Cortex of kidney (tissue), 1 donor: ENCODE measurements around the gene MCTP2.

Source experiments
- DNase-seq: peaks from one replicate; lab custom pipeline; 2025; lab: John Stamatoyannopoulos, UW

The MCTP2 gene

DNA sequence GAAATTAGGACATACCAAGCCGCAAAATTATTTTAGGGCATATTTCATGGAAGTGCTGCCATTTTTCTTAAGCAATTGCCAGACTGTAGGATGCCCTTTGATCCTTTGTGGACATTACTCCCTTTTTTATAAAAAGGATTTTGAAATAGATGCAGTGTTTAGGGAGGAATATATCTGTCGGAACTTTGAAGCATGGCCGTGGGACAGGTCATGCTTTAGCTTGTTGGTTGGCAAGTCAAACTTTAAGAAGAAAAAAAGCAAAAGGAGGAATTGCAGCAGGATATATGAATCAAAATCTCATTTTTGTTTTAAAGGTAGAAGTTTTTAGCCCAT lies 122.1 kb downstream of the MCTP2 start:
- DNase-seq, result no peak

DNA sequence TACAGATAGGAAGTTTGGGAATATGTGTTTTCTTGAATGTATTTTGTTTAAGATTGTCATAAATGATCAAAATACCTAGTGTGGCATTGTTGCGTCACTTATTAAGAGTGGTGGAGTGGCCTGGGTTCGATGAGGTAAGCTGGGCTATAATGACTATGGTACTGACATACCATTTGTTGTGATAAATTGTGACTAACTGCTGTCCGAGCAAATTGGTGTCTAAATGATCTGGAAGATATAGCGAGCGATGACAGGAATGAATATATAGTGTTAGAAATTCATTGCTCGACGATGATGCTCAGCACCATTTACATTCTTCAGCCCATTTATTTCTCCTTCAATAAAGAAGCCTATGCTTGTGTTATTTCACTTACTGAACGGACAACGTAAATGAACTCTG lies 123.3 kb downstream of the MCTP2 start:
- no peak for DNase-seq

DNA sequence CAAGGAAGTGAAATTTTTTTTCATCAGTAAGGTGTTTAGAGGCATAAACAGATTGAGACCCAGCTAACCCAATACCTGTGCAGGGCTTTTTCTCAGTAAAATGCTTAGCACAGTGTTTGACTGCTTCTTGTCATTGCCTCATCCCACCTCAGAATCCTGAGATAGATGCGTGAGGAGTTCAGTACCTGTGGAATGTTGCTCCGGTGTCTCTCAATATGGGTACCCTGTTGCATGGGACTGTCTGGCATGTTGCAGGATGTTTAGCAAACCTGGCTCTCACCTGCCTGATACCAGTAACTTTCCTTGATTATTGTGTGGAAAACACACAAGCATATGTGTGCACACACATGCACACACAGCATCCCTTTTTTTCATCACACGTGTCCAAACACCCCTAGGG lies 128.4 kb downstream of the MCTP2 start:
- no peak for DNase-seq

- DNase-seq, result no peak
Measured at GRCh38 chr15:94360251-94360685, 128.9 kb downstream of the MCTP2 start.

DNA sequence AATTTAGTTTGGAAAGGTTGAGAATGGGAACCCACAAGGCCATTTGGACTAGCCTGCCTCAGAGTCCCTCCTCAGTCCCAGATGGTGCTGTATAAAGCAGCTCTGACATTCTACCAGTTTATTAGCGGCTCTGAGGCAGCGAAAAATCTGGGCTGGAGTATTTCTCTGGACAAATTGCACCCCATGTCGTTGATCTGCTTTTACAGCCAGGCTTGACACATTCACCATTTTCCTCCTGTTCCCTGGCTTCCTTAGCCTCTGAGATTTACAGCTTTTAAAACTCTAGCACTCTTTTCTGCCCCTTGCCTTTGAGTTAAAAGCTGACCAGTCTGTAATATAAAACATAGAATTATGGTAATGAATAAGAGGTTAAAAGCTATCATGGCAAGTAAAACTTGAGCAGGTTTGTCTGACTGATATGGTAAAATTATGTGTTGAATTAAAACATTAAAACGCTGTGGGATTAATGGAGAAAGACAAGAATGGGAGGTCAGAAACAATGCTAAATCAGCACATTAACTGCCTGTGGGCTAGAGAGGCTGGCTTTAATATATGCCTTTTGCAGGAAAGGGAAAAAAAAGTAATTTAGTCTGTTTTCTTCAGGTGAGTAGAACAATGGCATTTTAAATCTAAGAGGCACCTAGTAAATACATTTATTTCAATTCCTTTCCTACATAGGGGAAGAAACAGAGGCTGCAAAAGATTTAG lies 131.2 kb downstream of the MCTP2 start:
- no peak for DNase-seq

DNA sequence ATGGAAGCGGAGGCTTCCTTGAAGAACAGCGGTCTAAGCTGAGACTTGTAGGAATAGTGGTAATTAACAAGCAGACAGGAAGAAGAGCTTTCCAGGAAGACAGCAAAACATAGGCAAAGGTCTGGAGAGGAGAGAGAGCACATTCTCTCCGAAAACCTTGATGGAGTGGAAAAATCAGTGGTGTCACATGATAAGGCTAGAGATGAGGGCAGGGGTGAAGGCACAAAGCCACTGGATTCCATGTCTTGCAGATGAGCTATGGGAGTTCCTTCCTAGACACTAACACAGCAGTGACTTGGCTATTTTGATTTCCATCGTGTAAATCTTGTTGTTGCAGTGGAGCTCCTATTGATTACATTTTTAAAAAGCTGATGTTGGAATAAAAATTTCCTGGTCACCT lies 132.0 kb downstream of the MCTP2 start:
- DNase-seq, result no peak

GRCh38 chr15:94366781-94367180 lies 135.4 kb downstream of the MCTP2 start:
- no peak for DNase-seq

- DNase-seq, result no peak
Measured at GRCh38 chr15:94367726-94368535, 136.6 kb downstream of the MCTP2 start.

DNA sequence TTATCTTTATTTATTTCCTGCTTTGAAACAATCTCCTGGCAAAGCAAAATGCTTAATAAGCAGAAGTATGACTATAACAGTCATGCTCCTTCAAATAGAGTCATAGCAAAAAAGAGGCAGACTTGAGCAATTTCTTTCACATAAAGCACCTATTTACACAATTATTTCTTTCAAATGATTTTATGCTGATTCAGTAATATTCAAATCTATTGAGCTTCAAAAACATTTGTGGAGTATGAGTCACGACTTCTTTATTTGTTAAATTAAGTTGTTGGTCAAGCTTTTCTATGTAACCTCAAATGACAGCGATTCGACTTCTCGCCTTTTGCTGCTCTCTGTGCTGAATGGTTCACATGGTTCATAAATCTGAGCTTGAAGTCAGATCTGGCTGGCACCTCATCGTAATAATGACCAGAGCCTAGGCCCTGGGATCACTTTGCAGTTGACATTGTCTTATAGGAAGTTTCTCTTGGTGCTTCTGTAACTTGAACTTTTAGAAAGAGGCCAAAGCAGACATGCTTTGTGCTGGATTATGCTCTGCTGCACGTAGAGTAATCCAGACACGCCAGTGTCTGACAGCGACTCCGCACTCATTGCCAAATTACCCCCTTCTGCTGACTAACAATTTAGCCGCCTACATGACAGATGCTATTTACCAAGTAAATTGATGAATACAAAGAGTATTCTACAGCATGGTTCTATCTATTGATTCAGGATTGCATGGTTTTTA lies 139.0 kb downstream of the MCTP2 start:
- DNase-seq, result no peak

DNA sequence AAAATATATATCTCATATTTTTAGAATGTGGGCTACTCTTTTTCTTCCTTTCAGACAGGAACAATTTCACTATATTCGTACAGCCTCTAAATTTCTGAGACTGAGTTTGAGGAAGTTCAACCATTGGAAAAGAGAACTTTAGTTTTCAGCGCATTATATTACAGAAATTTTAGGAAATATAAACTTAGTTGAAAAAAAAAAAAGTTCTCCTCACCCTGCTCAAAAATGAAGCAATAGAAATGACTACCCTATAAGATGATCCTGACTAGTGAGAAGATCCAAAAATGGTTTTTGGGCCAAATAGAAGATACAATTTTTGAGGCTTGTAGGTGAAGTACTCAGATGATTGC lies 139.6 kb downstream of the MCTP2 start:
- DNase-seq, result no peak

GRCh38 chr15:94372821-94373220 lies 141.5 kb downstream of the MCTP2 start:
- no peak for DNase-seq

- no peak for DNase-seq
Measured at GRCh38 chr15:94375997-94376396, 144.6 kb downstream of the MCTP2 start.

DNA sequence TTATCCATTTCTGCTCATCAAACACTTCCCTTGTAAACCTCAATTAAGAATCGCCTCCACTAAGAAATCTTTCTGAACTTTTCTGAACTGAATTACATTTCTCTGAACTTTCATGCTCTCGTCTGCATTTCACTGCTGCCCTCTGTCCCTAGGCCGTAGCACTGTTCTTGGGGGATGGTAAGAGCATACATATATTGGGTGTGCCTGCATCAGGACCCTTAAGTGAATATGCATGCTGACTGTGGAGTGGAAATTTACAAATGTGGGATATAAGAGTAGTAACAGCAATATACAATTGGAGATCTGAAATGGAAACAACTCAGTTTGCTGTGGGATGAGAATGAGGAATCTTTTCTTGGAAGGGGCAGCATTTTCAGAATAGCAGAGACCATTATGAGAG lies 148.6 kb downstream of the MCTP2 start:
- no peak for DNase-seq

DNA sequence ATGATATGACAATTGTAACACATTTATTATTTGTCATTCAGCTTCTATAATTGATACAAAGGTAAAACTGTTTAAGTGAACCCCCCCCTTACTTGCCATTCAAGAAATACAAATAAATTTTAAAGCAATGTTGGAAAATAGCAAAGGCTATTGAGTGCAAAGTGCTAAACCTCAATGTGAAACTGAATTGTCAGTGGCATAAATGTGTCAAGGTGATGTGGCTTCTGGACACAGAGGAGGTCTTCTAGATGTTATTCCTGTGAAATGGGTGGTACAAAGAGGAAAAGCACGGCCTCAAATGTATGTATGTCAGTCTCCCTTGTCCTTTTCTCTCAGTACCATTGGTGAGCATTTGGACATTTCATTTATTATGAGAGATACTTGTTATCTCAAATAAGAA lies 149.4 kb downstream of the MCTP2 start:
- DNase-seq, result no peak

- DNase-seq, result no peak
Measured at GRCh38 chr15:94381384-94381783, 150.0 kb downstream of the MCTP2 start.

DNA sequence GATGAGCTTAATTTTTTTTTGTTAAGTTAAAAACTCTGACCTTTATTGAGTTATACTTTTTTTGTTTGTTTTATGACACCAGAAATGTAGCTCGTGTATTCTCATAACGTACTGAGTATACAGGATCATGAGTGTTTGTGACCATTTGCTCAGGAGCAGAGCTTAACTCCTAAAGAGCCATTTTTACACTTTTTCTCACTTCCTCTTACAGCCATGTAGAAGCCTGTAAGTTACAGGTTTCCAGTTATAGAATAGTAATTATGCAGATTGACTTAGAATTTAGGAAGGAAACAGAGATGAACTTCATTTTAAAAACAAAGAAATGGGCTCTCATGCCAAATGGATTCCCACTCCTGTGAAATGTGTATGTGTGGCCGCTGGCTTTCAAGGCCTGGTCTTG lies 151.7 kb downstream of the MCTP2 start:
- no peak for DNase-seq

DNA sequence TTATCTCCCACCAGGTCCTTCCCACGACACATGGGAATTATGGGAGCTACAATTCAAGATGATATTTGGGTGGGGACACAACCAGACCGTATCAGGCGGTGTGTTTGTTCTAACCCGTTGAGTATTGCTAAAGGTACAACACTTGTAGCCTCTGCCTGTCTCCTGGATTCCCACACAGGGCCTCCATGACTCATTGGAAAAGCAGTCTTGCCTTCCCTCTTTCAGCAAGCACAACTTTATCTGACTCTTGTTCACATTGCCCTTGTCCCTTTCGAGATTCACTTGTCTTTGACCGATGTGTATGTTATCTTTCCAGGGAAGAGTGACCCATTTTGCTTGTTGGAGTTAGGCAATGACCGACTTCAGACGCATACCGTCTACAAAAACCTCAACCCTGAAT lies 152.3 kb downstream of the MCTP2 start:
- no peak for DNase-seq

DNA sequence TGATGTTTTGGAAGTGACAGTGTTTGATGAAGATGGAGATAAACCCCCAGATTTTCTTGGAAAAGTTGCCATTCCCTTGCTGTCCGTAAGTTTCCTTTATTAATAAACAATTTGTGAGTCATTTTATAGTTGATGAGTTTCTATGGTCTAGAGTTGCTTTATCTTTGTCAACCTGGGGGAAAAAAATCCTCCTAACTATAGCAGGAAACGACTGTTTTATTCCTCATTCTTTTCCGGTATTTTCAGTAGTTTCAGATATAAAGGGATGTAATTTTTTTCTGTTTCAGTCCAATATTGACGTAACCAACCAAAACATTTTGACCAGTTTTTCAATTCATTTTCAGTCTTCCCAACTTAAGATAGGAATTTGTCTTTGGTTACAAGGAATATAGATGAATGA lies 154.1 kb downstream of the MCTP2 start:
- no peak for DNase-seq

- DNase-seq, result no peak
Measured at GRCh38 chr15:94386351-94386750, 155.0 kb downstream of the MCTP2 start.

GRCh38 chr15:94387442-94387841 lies 156.1 kb downstream of the MCTP2 start:
- DNase-seq, result no peak

DNA sequence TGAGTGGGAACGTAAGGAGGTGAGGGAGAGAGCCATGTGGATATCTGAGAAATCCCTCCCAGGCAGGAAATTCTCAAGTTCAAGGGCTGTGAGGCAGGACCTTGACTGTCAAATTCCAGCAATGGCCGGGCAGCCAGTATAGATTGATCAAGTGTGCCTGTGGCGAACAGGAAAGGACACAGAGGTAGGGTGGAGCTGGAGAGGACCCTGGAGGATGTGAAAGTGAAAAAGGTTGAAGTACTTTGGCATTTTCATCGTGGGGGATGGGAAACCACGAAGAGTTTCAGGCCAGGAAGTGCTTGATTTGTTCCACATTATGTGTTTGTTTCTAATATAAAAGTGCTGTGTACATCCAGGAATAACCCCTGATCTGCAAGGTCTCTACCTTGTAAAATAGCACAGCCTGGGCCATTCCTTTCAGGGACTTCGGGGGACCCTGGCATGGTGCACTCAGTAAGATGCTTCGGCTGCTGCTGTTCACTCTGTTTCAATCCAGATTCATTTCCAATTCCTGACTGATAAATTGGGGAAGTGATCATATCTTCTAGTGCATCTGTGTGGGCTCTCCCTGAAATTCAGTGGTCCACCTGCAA lies 156.6 kb downstream of the MCTP2 start:
- DNase-seq, result no peak

DNA sequence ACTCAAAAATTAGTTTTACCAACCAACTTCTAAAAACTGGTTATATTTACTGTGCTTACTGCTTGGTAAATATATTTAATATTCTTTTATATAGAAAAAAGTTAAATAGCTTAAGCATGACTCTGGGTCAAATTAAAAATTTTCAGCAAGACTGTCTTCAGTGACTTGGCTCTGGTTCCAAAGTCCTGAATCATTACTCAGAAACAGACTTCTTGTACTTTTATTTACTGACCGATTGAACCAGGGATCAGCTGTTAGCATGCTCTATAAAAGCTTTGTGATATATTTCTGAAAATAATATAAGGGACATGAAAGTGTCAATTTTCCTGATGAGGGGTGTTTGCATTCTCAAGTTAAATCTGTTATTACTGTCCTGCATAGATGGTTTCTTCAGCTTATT lies 164.3 kb downstream of the MCTP2 start:
- no peak for DNase-seq

DNA sequence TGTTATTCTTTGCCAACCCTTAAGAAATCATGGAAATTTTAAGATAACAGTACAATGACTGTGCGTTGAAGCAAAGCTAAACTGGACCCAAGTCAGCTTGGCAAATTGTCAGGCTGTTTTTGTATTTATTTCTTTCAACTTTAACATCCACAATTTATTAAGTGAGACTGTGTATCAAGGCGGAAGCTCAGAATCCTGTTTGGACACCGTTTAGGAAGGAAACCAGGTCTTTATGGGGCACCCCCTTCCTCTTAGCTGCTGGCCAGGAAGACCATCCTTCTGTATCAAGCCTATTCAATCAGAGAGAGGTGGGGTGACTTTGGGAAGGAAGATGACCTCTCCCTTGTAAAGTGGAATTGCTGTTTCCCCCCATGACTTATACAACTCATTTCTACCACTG lies 166.0 kb downstream of the MCTP2 start:
- no peak for DNase-seq
